ENCODE data around the gene PCK2. TPM values are rescaled to one million over a fixed set of nuclear protein-coding genes. Genes with fewer than 3 reads are reported as not detected.

The PCK2 gene
- total RNA-seq, 4 donors from 2014 or later = 10.5 to 13.5 (median 12.8) TPM

- H3K4me3 ChIP-seq = no peak overlapping the region
- H3K27me3 ChIP-seq = no peaks in the 10 kb centered on the region
- no peak overlapping the region for H3K27ac ChIP-seq
- no peak for DNase-seq
- H3K4me1 ChIP-seq = peaks cover 12 to 28% (median 17%) of the 10 kb centered on the region in 3 donors
- peaks cover 11 to 57% (median 35%) of the 10 kb centered on the region in 3 donors for H3K36me3 ChIP-seq
- no peaks in the 10 kb centered on the region for H3K9me3 ChIP-seq
- TF ChIP-seq POLR2A (IDR thresholded peaks at IDR 0.05) (no peak), CTCF (IDR thresholded peaks at IDR 0.05) (no peak)
- intact Hi-C loops (cut with DNase I) = no loop called here
- 86 to 90% methylated on average over 2 to 4 of the region's 6 CpGs for WGBS, 2 donors
Measured at GRCh38 chr14:24117179-24117578, 23.1 kb downstream of the PCK2 start.

- DNase-seq = no peak
- Histone ChIP-seq H3K4me1 (peaks cover 10 to 22% (median 12%) of the 10 kb centered on the region in 3 donors), H3K9me3 (no peaks in the 10 kb centered on the region), H3K27ac (no peak overlapping the region), H3K36me3 (peaks cover 22 to 82% (median 50%) of the 10 kb centered on the region in 3 donors), H3K27me3 (no peaks in the 10 kb centered on the region), H3K4me3 (no peak overlapping the region)
- TF ChIP-seq POLR2A (IDR thresholded peaks at IDR 0.05) = no peak
- TF ChIP-seq CTCF (IDR thresholded peaks at IDR 0.05) = no peak
- 89 to 94% methylated on average over 2 of the region's 6 CpGs for WGBS, 2 donors
- intact Hi-C loops (cut with DNase I) = no loop called here
Measured at GRCh38 chr14:24119691-24120090, 25.6 kb downstream of the PCK2 start.

- intact Hi-C loops (cut with DNase I) = no loop called here
- no peak for DNase-seq
- H3K4me3 ChIP-seq = no peak overlapping the region
- peaks cover 22 to 88% (median 50%) of the 10 kb centered on the region in 3 donors for H3K36me3 ChIP-seq
- TF ChIP-seq POLR2A (IDR thresholded peaks at IDR 0.05) (no peak), CTCF (IDR thresholded peaks at IDR 0.05) (no peak)
- no peaks in the 10 kb centered on the region for H3K27me3 ChIP-seq
- peaks cover 2 to 13% (median 3%) of the 10 kb centered on the region in 3 donors for H3K4me1 ChIP-seq
- 81 to 100% methylated on average over 3 to 7 of the region's 8 CpGs for WGBS, 2 donors
- H3K27ac ChIP-seq = no peak overlapping the region
- H3K9me3 ChIP-seq = no peaks in the 10 kb centered on the region
Measured at GRCh38 chr14:24121210-24121609, 27.1 kb downstream of the PCK2 start.

- intact Hi-C loops (cut with DNase I) = no loop called here
- DNase-seq = no peak
- TF ChIP-seq POLR2A (IDR thresholded peaks at IDR 0.05) (no peak), CTCF (IDR thresholded peaks at IDR 0.05) (no peak)
- WGBS, 2 donors = 100% methylated on average over 3 to 4 of the region's 4 CpGs
- H3K4me3 ChIP-seq = no peak overlapping the region
- peaks cover 22 to 78% (median 50%) of the 10 kb centered on the region in 3 donors for H3K36me3 ChIP-seq
- no peak overlapping the region for H3K27ac ChIP-seq
- H3K4me1 ChIP-seq = peaks cover 0 to under 1% (median 0%) of the 10 kb centered on the region in 3 donors
- H3K9me3 ChIP-seq = no peaks in the 10 kb centered on the region
- H3K27me3 ChIP-seq = no peaks in the 10 kb centered on the region
Measured at GRCh38 chr14:24122416-24122815, 28.3 kb downstream of the PCK2 start.

GRCh38 chr14:24122898-24123297 is 28.8 kb downstream of the PCK2 start:
- Histone ChIP-seq H3K27me3 (no peaks in the 10 kb centered on the region), H3K4me3 (no peak overlapping the region), H3K36me3 (peaks cover 22 to 73% (median 50%) of the 10 kb centered on the region in 3 donors), H3K9me3 (no peaks in the 10 kb centered on the region), H3K27ac (no peak overlapping the region), H3K4me1 (no peaks in the 10 kb centered on the region)
- TF ChIP-seq CTCF (IDR thresholded peaks at IDR 0.05) (no peak), POLR2A (IDR thresholded peaks at IDR 0.05) (no peak)
- 97 to 100% methylated on average over 3 to 4 of the region's 8 CpGs for WGBS, 2 donors
- intact Hi-C loops (cut with DNase I) = no loop called here
- no peak for DNase-seq
